Measurements from ENCODE around the gene ACADVL.

DNA sequence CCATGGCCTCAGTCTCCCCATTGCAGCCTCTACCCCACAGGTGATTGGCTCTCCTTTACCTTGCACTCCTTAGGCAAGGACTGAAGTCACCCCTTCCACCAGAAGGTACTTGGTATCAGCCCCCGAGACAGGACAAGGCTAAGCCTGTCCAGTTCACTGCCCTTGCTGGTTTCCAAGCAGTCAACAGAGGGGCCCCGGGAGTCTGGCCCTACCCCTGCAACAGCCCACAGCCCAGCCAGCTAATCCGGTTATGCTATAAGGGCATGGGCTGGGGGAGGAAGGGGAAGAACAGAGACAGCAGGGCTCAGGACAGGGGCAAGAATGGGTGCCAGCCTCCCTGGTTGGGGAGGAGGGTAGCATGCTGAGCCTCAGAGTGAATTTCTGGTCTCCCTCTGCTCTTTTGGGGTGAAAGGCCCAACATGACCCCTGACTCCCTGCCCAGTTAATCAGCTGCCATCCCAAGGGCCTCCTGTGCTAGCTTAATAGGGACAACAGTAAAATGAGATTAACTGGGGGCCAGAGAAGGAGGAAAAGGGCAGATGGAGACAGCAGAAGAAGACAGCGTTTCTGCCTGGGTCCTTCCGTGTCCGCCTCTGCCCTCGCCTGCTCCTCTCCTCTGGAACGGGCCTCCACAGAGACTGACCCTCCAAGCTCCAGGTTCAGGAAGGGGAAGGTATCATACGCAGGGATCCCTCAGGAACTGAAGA, 10.8 kb upstream of the ACADVL start:
- TF ChIP-seq EZH2phosphoT487 (IDR thresholded peaks at IDR 0.05) = no peak
- TF ChIP-seq, protein P1, sequence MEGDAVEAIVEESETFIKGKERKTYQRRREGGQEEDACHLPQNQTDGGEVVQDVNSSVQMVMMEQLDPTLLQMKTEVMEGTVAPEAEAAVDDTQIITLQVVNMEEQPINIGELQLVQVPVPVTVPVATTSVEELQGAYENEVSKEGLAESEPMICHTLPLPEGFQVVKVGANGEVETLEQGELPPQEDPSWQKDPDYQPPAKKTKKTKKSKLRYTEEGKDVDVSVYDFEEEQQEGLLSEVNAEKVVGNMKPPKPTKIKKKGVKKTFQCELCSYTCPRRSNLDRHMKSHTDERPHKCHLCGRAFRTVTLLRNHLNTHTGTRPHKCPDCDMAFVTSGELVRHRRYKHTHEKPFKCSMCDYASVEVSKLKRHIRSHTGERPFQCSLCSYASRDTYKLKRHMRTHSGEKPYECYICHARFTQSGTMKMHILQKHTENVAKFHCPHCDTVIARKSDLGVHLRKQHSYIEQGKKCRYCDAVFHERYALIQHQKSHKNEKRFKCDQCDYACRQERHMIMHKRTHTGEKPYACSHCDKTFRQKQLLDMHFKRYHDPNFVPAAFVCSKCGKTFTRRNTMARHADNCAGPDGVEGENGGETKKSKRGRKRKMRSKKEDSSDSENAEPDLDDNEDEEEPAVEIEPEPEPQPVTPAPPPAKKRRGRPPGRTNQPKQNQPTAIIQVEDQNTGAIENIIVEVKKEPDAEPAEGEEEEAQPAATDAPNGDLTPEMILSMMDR (IDR thresholded peaks at IDR 0.05) = no peak
